ENCODE data around the gene AMER2. TPM values are rescaled to one million over a fixed set of nuclear protein-coding genes. Genes with fewer than 3 reads are reported as not detected.

Gene AMER2
- polyA plus RNA-seq, 1 donor from 2014 or later = 33.2 TPM

GRCh38 chr13:25192489-25192888 lies 20.4 kb upstream of the AMER2 start:
- Histone ChIP-seq H3K27ac (ENCODE audit: low read length) (no peak overlapping the region), H3K9me2 (ENCODE audit: insufficient read depth, low read length) (no peaks in the 10 kb centered on the region), H3F3A (ENCODE audit: insufficient read depth, low read length, poor library complexity, severe bottlenecking) (no peaks in the 10 kb centered on the region), H3K9me3 (ENCODE audit: low read length) (peaks cover 4% of the 10 kb centered on the region), H3K79me2 (replicated peaks; ENCODE audit: insufficient read depth, low read length) (no peaks in the 10 kb centered on the region), H3K4me2 (ENCODE audit: low read length) (no peak overlapping the region), H4K20me1 (ENCODE audit: insufficient read depth) (no peaks in the 10 kb centered on the region), H3K9ac (ENCODE audit: low read length) (no peak overlapping the region), H3K4me3 (ENCODE audit: low read length) (no peak overlapping the region), H3K27me3 (ENCODE audit: insufficient read depth, low read depth, low read length) (no peaks in the 10 kb centered on the region), H3K36me3 (ENCODE audit: insufficient read depth, low read length) (no peaks in the 10 kb centered on the region), H2AFZ (ENCODE audit: low read depth, low read length) (no peak overlapping the region)
- TF ChIP-seq MXI1 (conservative IDR thresholded peaks at IDR 0.05; ENCODE audit: poor library complexity, severe bottlenecking) = no peak
- no peak for TF ChIP-seq TAF1 (IDR thresholded peaks at IDR 0.05; ENCODE audit: low read depth)
- no peak for TF ChIP-seq SMC3 (conservative IDR thresholded peaks at IDR 0.05; ENCODE audit: poor library complexity)
- TF ChIP-seq POLR2AphosphoS5 (IDR thresholded peaks at IDR 0.05) = no peak
- no peak for TF ChIP-seq EZH2 (IDR thresholded peaks at IDR 0.05; ENCODE audit: borderline replicate concordance, insufficient read depth, low read length, poor library complexity, severe bottlenecking)
- TF ChIP-seq EP300 (conservative IDR thresholded peaks at IDR 0.05; ENCODE audit: poor library complexity, severe bottlenecking) = no peak
- no peak for TF ChIP-seq REST (IDR thresholded peaks at IDR 0.05; ENCODE audit: borderline replicate concordance)
- no peak for TF ChIP-seq CTCF (IDR thresholded peaks at IDR 0.05; ENCODE audit: poor library complexity, severe bottlenecking)
- no peak for TF ChIP-seq RAD21 (conservative IDR thresholded peaks at IDR 0.05)

GRCh38 chr13:25192052-25192451 lies 20.0 kb upstream of the AMER2 start:
- Histone ChIP-seq H3K9ac (ENCODE audit: low read length) (no peak overlapping the region), H3F3A (ENCODE audit: insufficient read depth, low read length, poor library complexity, severe bottlenecking) (no peaks in the 10 kb centered on the region), H3K27ac (ENCODE audit: low read length) (no peak overlapping the region), H3K9me3 (ENCODE audit: low read length) (peaks cover 4% of the 10 kb centered on the region), H3K9me2 (ENCODE audit: insufficient read depth, low read length) (no peaks in the 10 kb centered on the region), H2AFZ (ENCODE audit: low read depth, low read length) (no peak overlapping the region), H4K20me1 (ENCODE audit: insufficient read depth) (no peaks in the 10 kb centered on the region), H3K36me3 (ENCODE audit: insufficient read depth, low read length) (no peaks in the 10 kb centered on the region), H3K4me3 (ENCODE audit: low read length) (no peak overlapping the region), H3K79me2 (replicated peaks; ENCODE audit: insufficient read depth, low read length) (no peaks in the 10 kb centered on the region), H3K27me3 (ENCODE audit: insufficient read depth, low read depth, low read length) (no peaks in the 10 kb centered on the region), H3K4me2 (ENCODE audit: low read length) (no peak overlapping the region)
- TF ChIP-seq REST (IDR thresholded peaks at IDR 0.05; ENCODE audit: borderline replicate concordance) (no peak), EZH2 (IDR thresholded peaks at IDR 0.05; ENCODE audit: borderline replicate concordance, insufficient read depth, low read length, poor library complexity, severe bottlenecking) (no peak), POLR2AphosphoS5 (IDR thresholded peaks at IDR 0.05) (no peak), RAD21 (conservative IDR thresholded peaks at IDR 0.05) (no peak), TAF1 (IDR thresholded peaks at IDR 0.05; ENCODE audit: low read depth) (no peak), CTCF (IDR thresholded peaks at IDR 0.05; ENCODE audit: poor library complexity, severe bottlenecking) (no peak), EP300 (conservative IDR thresholded peaks at IDR 0.05; ENCODE audit: poor library complexity, severe bottlenecking) (no peak), MXI1 (conservative IDR thresholded peaks at IDR 0.05; ENCODE audit: poor library complexity, severe bottlenecking) (no peak), SMC3 (conservative IDR thresholded peaks at IDR 0.05; ENCODE audit: poor library complexity) (no peak)

Data from neural cell (in vitro differentiated cells).